Measurements from ENCODE around the gene TCEA3.

DNA sequence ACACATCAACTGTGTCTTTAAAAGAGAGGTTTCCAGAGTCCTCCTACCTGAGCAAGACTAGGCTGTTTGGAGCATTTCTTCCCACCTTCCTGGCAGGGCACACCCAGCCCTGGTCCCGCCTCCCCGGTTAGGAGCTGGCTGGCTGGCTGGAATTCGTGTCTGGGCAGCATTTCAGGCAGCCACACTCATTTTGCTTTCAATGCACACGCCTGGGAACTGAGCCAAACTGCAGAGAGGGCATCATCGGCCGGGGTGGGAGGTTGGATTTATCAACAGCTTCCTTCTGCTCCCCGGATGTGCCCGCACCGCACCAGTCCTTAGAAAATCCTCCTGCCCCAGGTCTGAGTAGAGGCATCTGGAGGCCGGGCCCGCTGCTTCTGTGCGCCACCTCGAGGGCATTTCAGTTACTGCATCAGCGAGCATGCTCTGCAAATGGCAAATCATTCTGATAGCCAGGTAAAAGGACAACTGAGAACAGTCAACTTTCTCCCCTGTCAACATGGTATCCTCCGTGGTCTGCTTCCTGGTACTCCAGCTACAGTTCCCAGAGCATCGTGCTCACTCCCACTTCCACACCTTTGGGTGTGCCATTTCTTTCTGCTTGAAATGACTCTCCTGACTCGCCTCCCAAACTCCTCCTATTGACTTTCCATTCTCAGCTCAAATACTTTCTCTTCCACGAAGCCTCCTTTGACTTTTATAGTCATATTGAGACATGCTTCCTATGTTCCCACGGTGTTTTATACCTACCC is 20.6 kb downstream of the TCEA3 start:
- TF ChIP-seq POLR2AphosphoS5 (IDR thresholded peaks at IDR 0.05; ENCODE audit: borderline replicate concordance, low read depth, low read length) (no peak), EZH2 (IDR thresholded peaks at IDR 0.05) (no peak), FOXP2 (optimal IDR thresholded peaks at IDR 0.05; ENCODE audit: control extremely low read depth, extremely low read length, insufficient read depth) (peak; percentile 49)

Measured in SK-N-MC (cell line).